ENCODE data around the gene CTNNA1.

- TF ChIP-seq ZNF565 (CRISPR knock-in tag; conservative IDR thresholded peaks at IDR 0.05; ENCODE audit: low read depth) (no peak), PATZ1 (CRISPR knock-in tag; IDR thresholded peaks at IDR 0.05; ENCODE audit: borderline replicate concordance) (no peak), RARB (CRISPR knock-in tag; IDR thresholded peaks at IDR 0.05) (no peak), ZFP3 (CRISPR knock-in tag; IDR thresholded peaks at IDR 0.05) (no peak)
Measured at GRCh38 chr5:138964647-138965201, 211.5 kb downstream of the CTNNA1 start.

Measured in SK-N-SH treated with all-trans-retinoic acid at 6 μM for 48 hours (cell line).